Keratinocyte (primary cell): ENCODE data around the gene APLF. TPM values are rescaled to one million over a fixed set of nuclear protein-coding genes. Genes with fewer than 3 reads are reported as not detected.
"Not testable (repeated sequence)": the region's sequence is repeated elsewhere in the genome, so short reads cannot be mapped to it uniquely, and the experiment has no call there.

Experiments used
- DNase-seq: peaks from one replicate; pipeline ENCODE4 v3.0.0-alpha.2; 2011; ENCODE audit warnings: low read depth, missing footprints, low spot score
- FAIRE-seq: peaks from 2 replicates; lab custom pipeline; 2011; peaks lifted over from hg19 to GRCh38; lab: Jason Lieb, UNC
- H2AFZ ChIP-seq: 2 replicates; pipeline ENCODE4 v1.6.0; 2012; ENCODE audit warnings: low read length, control low read depth, inconsistent platforms; ENCODE audit not compliant: control insufficient read depth
- H3K27ac ChIP-seq: 2 replicates; pipeline ENCODE4 v1.5.1; 2011; ENCODE audit warnings: low read length; ENCODE audit not compliant: control insufficient read depth, insufficient read depth
- H3K27me3 ChIP-seq: 3 replicates; pipeline ENCODE4 v1.6.0; 2011; ENCODE audit warnings: low read length; ENCODE audit not compliant: control insufficient read depth, insufficient read depth; ENCODE audit errors: extremely low read depth
- H3K36me3 ChIP-seq, 2 experiments: 2 replicates in 1 of 2; 3 replicates in 1 of 2; pipeline ENCODE4 v1.5.1; 2011; ENCODE audit warnings: low read length in 2 of 2, mild to moderate bottlenecking in 1 of 2; ENCODE audit not compliant: control insufficient read depth in 2 of 2, insufficient read depth in 2 of 2; ENCODE audit errors: extremely low read depth in 1 of 2
- H3K4me1 ChIP-seq: 3 replicates; pipeline ENCODE4 v1.5.1; 2011; ENCODE audit warnings: low read length; ENCODE audit not compliant: control insufficient read depth, insufficient read depth; ENCODE audit errors: extremely low read depth
- H3K4me2 ChIP-seq: 3 replicates; pipeline ENCODE4 v1.6.0; 2011; ENCODE audit warnings: low read depth, low read length; ENCODE audit not compliant: control insufficient read depth, insufficient read depth; ENCODE audit errors: extremely low read depth
- H3K4me3 ChIP-seq, 3 experiments: fragments of 200-600 bp in 1 of 3; sonication (generic) in 1 of 3; 2 replicates in 2 of 3; 3 replicates in 1 of 3; pipeline ENCODE4 v1.5.1; 2011 to 2016; ENCODE audit warnings: low read length in 3 of 3, mild to moderate bottlenecking in 3 of 3, control low read depth in 2 of 3, inconsistent platforms in 1 of 3, low read depth in 1 of 3, mixed read lengths in 1 of 3, mixed run types in 1 of 3, moderate library complexity in 1 of 3; ENCODE audit not compliant: control insufficient read depth in 2 of 3, insufficient read depth in 2 of 3; ENCODE audit errors: extremely low read depth in 1 of 3
- H3K79me2 ChIP-seq: 2 replicates; pipeline ENCODE4 v1.6.0; 2012; ENCODE audit warnings: low read length; ENCODE audit not compliant: control insufficient read depth, insufficient read depth
- H3K9ac ChIP-seq: 3 replicates; pipeline ENCODE4 v1.6.0; 2011; ENCODE audit warnings: low read length; ENCODE audit not compliant: control insufficient read depth, insufficient read depth; ENCODE audit errors: extremely low read depth
- H3K9me1 ChIP-seq: 3 replicates; pipeline ENCODE4 v1.6.0; 2011; ENCODE audit warnings: low read length; ENCODE audit not compliant: control insufficient read depth, insufficient read depth; ENCODE audit errors: extremely low read depth
- H3K9me3 ChIP-seq: 2 replicates; pipeline ENCODE4 v1.5.1; 2012; ENCODE audit warnings: low read depth, low read length; ENCODE audit not compliant: control insufficient read depth
- H4K20me1 ChIP-seq: 3 replicates; pipeline ENCODE4 v1.6.0; 2011; ENCODE audit warnings: low read length; ENCODE audit not compliant: control insufficient read depth, insufficient read depth; ENCODE audit errors: extremely low read depth
- CTCF ChIP-seq, 3 experiments: IDR thresholded peaks in 1 of 3; conservative IDR thresholded peaks in 1 of 3; optimal IDR thresholded peaks in 1 of 3; 2 replicates in 2 of 3; 3 replicates in 1 of 3; pipeline versions ENCODE3 to v1.5.1; 2011; ENCODE audit warnings: low read length in 3 of 3, mild to moderate bottlenecking in 3 of 3, moderate library complexity in 2 of 3, control low read depth in 1 of 3, inconsistent platforms in 1 of 3; ENCODE audit not compliant: insufficient read depth in 2 of 3; ENCODE audit errors: extremely low read depth in 1 of 3
- EZH2 ChIP-seq: IDR thresholded peaks from one replicate; pipeline ENCODE4 v1.6.1; 2012; ENCODE audit warnings: inconsistent platforms, mild to moderate bottlenecking, low read length, moderate library complexity
- dilution Hi-C: fragments of 300-500 bp; cut with MboI; formaldehyde crosslinking; loops from one replicate; pipeline ENCODE4 v1.7.0; 2020; ENCODE audit warnings: low sequenced_read_pairs; ENCODE audit not compliant: extremely low pct_ligation_motif_present
- polyA plus RNA-seq, 5 experiments: library from polyadenylated mRNA; depleted of rRNA in 3 of 5; stranded (reverse) in 3 of 5; stranded (forward) in 1 of 5; unstranded in 1 of 5; fragments of >200 nt; gene quantifications; 1 replicate in 1 of 5; 2 replicates in 3 of 5; 3 replicates in 1 of 5; pipeline versions ENCODE4 v1.2.1 to v1.2.3, GENCODE V29; 2011 to 2012; ENCODE audit warnings: missing spikeins in 2 of 5, low read depth in 1 of 5, low replicate concordance in 1 of 5

The APLF gene
- polyA plus RNA-seq, 1 donor (not counting 4 experiments of a cell fraction or from before 2014, with no cell fraction given) = 3.0 TPM

DNA sequence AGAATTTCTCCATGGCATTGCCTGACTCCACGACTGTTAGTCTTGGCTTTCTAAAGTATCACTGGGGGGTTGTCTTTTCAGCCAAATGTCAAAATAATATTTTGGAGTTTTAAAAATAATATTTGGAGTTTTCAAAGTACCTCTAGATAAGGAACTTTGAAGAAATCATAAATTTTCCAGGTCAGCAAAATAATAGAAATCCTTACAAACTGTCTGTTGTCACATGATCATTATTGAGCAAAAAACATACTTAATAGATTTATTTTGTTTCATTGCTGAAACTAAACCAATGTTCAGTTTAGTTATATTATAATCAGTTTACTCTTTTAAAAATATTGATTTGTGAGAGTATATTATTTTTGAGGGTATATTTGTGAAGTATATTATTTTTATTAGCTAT is 85.7 kb downstream of the APLF start:
- H3K27ac ChIP-seq = no peak overlapping the region
- no peak overlapping the region for H3K4me3 ChIP-seq
- H3K27me3 ChIP-seq = no peaks in the 10 kb centered on the region
- DNase-seq = no peak
- dilution Hi-C loops = no loop called here
- no peaks in the 10 kb centered on the region for H3K9me3 ChIP-seq
- no peaks in the 10 kb centered on the region for H3K79me2 ChIP-seq
- no peak for FAIRE-seq
- TF ChIP-seq EZH2 (no peak), CTCF (optimal IDR thresholded peaks at IDR 0.05 in 1 of 3, IDR thresholded peaks at IDR 0.05 in 1 of 3, conservative IDR thresholded peaks at IDR 0.05 in 1 of 3; ENCODE audit: extremely low read depth in 1 of 3, insufficient read depth in 2 of 3, low read length in 3 of 3) (no peak)
- H3K4me1 ChIP-seq = peaks cover 12% of the 10 kb centered on the region
- no peak overlapping the region for H2AFZ ChIP-seq
- no peaks in the 10 kb centered on the region for H4K20me1 ChIP-seq
- H3K36me3 ChIP-seq = no peaks in the 10 kb centered on the region
- H3K9ac ChIP-seq = no peak overlapping the region
- no peak overlapping the region for H3K4me2 ChIP-seq
- no peaks in the 10 kb centered on the region for H3K9me1 ChIP-seq

GRCh38 chr2:68555425-68556206 is 88.2 kb downstream of the APLF start:
- H3K9ac ChIP-seq, H3K79me2 ChIP-seq, DNase-seq, H3K4me2 ChIP-seq, H3K9me1 ChIP-seq, H3K4me3 ChIP-seq, H3K9me3 ChIP-seq, H3K27me3 ChIP-seq, dilution Hi-C loops, H2AFZ ChIP-seq, H3K27ac ChIP-seq, H4K20me1 ChIP-seq, FAIRE-seq, H3K36me3 ChIP-seq: not testable (repeated sequence)
- peaks cover 12% of the 10 kb centered on the region for H3K4me1 ChIP-seq
